Fibroblast of mammary gland (primary cell): ENCODE data around the gene UBL4A.
A peak's percentile ranks its signal among the peaks of the same experiment; 100 is the strongest.

ENCODE experiments used
- DNase-seq: peaks from one replicate; pipeline ENCODE4 v3.0.0-alpha.2; 2010; ENCODE audit warnings: low read depth
- H3K4me3 ChIP-seq: 2 replicates; pipeline ENCODE4 v1.5.1; 2011; ENCODE audit warnings: low read depth, mild to moderate bottlenecking, low read length, moderate library complexity; ENCODE audit not compliant: control insufficient read depth
- CTCF ChIP-seq: conservative IDR thresholded peaks from 2 replicates; pipeline ENCODE4 v1.5.1; 2011; ENCODE audit warnings: low read depth, low read length, inconsistent platforms; ENCODE audit not compliant: control insufficient read depth, insufficient read depth

UBL4A gene

GRCh38 chrX:154481911-154482601 is 4.4 kb downstream of the UBL4A start:
- TF ChIP-seq CTCF: no peak
- H3K4me3 ChIP-seq: no peak overlapping the region
- no peak for DNase-seq

GRCh38 chrX:154481195-154481594 is 5.2 kb downstream of the UBL4A start:
- DNase-seq: no peak
- no peak overlapping the region for H3K4me3 ChIP-seq
- TF ChIP-seq CTCF: no peak

- TF ChIP-seq CTCF: no peak
- DNase-seq: peak; percentile 81
- peak within 1 kb of the TSS; percentile 49 for H3K4me3 ChIP-seq
Measured at GRCh38 chrX:154478728-154479622, 7.4 kb downstream of the UBL4A start, which contains the start of gene LAGE3. Gene LAGE3 (minus strand): TSS chrX:154479281. CDS start chrX:154478915, 366 bp downstream.

GRCh38 chrX:154477891-154478477 is 8.4 kb downstream of the UBL4A start:
- DNase-seq: no peak
- no peak for TF ChIP-seq CTCF
- H3K4me3 ChIP-seq: peak overlapping the region; percentile 49

- TF ChIP-seq CTCF: no peak
- no peak overlapping the region for H3K4me3 ChIP-seq
- DNase-seq: no peak
Measured at GRCh38 chrX:154476821-154477220, 9.6 kb downstream of the UBL4A start.

GRCh38 chrX:154473683-154474082 is 12.7 kb downstream of the UBL4A start:
- DNase-seq: no peak
- TF ChIP-seq CTCF: no peak
- H3K4me3 ChIP-seq: no peak overlapping the region
